Activated naive CD4-positive, alpha-beta T cell treated with anti-CD3 and anti-CD28 coated beads, Interleukin-2, amount 10 ng/mL, durations not matched to agents 7 days and 5 days (primary cell): Measurements from ENCODE around the gene VIPR1.
"Not testable (repeated sequence)": the region's sequence is repeated elsewhere in the genome, so short reads cannot be mapped to it uniquely, and the experiment has no call there.

Experiments
- CTCF ChIA-PET: fragments of 350-600 bp; sonication (Branson Sonifier 250); formaldehyde crosslinking; loops from one replicate; lab custom pipeline; 2021; ENCODE audit warnings: antibody characterized with exemption; lab: Charles Lee
- DNase-seq: peaks from one replicate; pipeline ENCODE4 v3.0.0-alpha.2; 2020
- H3K27ac Mint-ChIP-seq: one replicate; pipeline ENCODE4 v1.8.0; 2021; ENCODE audit warnings: mild to moderate bottlenecking, moderate library complexity, mixed read lengths
- H3K27me3 Mint-ChIP-seq: one replicate; pipeline ENCODE4 v1.8.0; 2021; ENCODE audit warnings: mild to moderate bottlenecking, mixed read lengths
- H3K36me3 Mint-ChIP-seq: one replicate; pipeline ENCODE4 v1.8.0; 2021; ENCODE audit warnings: mixed read lengths
- H3K4me1 Mint-ChIP-seq: one replicate; pipeline ENCODE4 v1.8.0; 2021; ENCODE audit warnings: mixed read lengths
- H3K4me3 Mint-ChIP-seq: one replicate; pipeline ENCODE4 v1.8.0; 2021; ENCODE audit warnings: mild to moderate bottlenecking, moderate library complexity, mixed read lengths
- H3K9me3 Mint-ChIP-seq: one replicate; pipeline ENCODE4 v1.8.0; 2021; ENCODE audit warnings: mixed read lengths

Gene VIPR1

DNA sequence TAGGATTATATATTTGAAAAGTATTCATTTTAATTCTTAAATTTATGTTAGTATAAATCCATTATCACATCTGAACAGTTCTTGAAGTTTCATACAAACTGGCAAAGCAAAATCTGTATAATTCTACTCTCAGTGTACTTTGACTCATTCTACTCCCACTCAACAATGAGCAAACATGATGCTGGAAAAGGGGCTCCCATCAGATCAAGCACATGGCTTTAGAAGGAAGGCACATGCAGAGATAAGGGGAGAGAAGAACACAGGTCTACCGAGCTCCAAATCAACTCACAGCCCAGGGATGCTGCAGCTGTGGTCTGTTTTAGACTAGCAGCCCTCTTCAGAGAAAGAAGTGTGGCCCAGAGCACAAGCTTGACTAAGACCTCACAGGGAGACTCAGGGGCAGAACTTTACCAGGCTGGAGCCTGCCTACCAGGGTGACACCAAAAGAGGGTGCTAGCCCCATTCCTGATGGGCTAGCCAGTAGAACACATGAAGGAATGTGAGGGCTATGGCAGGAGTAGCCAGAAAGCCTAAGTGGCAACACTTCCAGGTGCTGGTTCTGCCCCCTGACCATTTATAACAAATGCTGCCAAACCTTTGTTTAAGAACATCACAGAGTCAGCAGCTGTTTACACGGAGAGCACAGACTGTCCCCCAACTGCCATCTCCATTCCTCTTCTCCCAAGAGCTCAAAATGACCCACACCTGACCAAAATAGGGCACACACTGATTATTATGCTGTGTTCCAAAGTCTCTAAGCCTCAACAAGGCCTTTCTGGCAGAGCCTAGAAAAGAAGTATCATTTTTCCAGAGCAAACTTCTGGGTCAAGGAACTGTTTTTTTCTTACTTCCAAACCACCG, 59.8 kb downstream of the VIPR1 start:
- Mint-ChIP-seq H3K27ac (no peak overlapping the region), H3K27me3 (no peaks in the 10 kb centered on the region), H3K4me3 (no peak overlapping the region), H3K36me3 (peaks cover 40% of the 10 kb centered on the region), H3K4me1 (peaks cover 8% of the 10 kb centered on the region), H3K9me3 (no peaks in the 10 kb centered on the region)
- CTCF ChIA-PET, result interaction anchor here (1.2 to 1.7 kb wide), 2 partner anchors 15 to 52 kb away, joined by 3 to 6 read pairs; no protein-coding TSS in a partner anchor
- DNase-seq, result no peak

DNA sequence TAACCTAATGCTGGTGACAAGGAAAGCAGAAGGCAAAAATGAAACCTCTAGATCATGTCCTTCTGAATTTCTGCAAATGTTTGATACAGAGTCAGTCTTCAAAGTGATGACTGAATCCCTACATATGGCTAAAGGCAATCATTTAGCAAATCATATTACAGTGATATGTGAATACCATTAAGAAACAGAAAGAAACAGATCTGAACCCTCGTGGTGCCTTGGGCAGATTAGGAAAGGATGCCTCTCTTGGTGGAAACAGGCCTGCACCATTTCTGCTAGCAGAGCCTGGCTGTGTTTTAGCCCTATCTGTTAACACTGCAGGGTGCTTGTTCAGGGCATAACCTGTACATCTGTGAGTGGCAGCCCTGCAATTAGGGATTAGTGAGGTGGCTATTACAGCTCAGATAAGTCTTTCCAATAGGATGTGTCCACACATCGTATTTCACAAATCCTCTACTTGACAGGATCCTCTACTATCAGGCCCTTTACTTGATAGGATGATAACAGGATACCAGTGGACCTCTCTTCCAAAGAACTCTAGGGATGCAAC, 67.2 kb downstream of the VIPR1 start:
- no peak overlapping the region for H3K27ac Mint-ChIP-seq
- no peaks in the 10 kb centered on the region for H3K27me3 Mint-ChIP-seq
- peaks cover 7% of the 10 kb centered on the region for H3K4me1 Mint-ChIP-seq
- peaks cover 46% of the 10 kb centered on the region for H3K36me3 Mint-ChIP-seq
- DNase-seq, result no peak
- CTCF ChIA-PET, result no interaction called here
- H3K4me3 Mint-ChIP-seq, result no peak overlapping the region
- H3K9me3 Mint-ChIP-seq, result peaks cover 6% of the 10 kb centered on the region

DNA sequence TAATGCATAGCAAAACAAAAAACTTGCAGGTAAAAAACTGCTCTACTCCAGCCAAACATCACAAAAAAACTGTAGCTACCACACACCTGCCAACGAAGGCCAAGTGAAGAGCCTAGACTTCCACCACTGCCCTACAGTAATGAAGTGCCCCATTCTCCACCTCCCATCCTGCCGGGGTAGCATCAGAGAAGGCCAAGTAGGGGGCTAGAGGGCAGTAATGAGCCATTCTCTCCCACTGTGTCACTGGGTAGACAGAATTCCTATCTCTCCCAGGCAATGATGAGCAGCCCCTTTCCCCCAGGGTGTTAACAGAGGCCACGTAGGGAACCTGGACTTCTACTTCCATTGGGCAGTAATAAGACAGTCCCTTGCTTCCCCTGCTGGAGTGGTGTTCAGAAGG, 69.8 kb downstream of the VIPR1 start:
- no peaks in the 10 kb centered on the region for H3K27me3 Mint-ChIP-seq
- peak; percentile 32 for DNase-seq
- H3K36me3 Mint-ChIP-seq, result peaks cover 55% of the 10 kb centered on the region

DNA sequence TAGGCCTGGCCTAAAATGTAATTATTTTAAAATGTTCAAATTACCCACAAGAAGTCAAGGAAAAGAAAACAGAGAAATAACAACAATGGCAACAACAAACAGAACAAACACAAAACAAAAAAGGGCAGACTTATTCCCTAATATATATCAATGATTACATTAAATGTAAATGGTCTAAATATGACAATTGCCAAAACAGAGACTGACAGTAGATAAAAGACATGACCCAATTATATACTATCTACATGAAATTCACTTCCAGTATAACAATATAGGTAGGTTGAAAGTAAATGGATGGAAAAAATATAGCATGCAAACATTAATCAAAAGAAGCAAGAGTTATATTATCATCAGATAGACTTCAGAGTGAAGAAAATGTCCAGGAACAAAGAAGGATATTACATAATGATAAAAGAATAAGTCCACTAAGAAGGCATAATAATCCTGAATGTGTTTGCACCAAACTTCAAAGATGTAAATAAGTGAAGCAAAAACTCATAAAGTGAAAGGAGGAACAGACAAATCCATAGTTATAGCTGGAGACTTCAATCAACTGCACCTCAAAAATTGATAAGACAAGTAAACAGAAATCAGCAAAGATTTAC, 72.8 kb downstream of the VIPR1 start:
- CTCF ChIA-PET, result interaction anchor here (1.8 to 2.1 kb wide), 2 partner anchors 28 to 170 kb away, joined by 5 to 6 read pairs; no protein-coding TSS in a partner anchor
- no peaks in the 10 kb centered on the region for H3K27me3 Mint-ChIP-seq

More for the DNA sequence above, 69.8 kb downstream of the VIPR1 start:
- H3K4me1 Mint-ChIP-seq, result peaks cover 12% of the 10 kb centered on the region
- no peak overlapping the region for H3K27ac Mint-ChIP-seq
- CTCF ChIA-PET, result interaction anchor here (0.9 to 1.8 kb wide), 4 partner anchors 8 to 173 kb away, joined by 3 to 8 read pairs (median 3); no protein-coding TSS in a partner anchor
- no peak overlapping the region for H3K4me3 Mint-ChIP-seq
- H3K9me3 Mint-ChIP-seq, result peaks cover 13% of the 10 kb centered on the region

DNA sequence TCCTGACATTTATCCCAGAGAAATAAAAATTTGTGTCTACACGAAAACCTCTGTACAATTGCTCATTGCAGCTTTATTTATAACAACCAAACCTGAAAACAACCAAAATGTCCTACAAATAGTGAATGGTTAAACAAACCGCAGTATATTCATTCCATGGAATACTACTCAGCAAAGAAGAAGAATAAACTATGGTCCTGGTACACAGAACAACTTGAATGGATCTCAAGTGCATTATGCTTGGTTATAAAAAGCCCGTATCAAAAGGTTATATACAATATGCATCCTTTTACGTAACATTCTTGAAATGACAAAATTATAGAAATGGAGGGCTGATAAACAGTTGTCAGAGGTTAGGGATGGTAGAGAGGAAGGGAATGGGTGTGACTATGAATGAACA, 75.6 kb downstream of the VIPR1 start:
- Mint-ChIP-seq H3K4me1 (peaks cover 46% of the 10 kb centered on the region), H3K36me3 (peaks cover 51% of the 10 kb centered on the region), H3K4me3 (no peak overlapping the region), H3K9me3 (peaks cover 13% of the 10 kb centered on the region), H3K27me3 (no peaks in the 10 kb centered on the region), H3K27ac (no peak overlapping the region)
- CTCF ChIA-PET, result interaction anchor here (2.0 kb wide), 1 partner anchor 24 kb away, joined by 8 read pairs; the partner anchor contains the start of gene NKTR
- DNase-seq, result no peak

More for the DNA sequence above, 72.8 kb downstream of the VIPR1 start:
- Mint-ChIP-seq H3K9me3 (peaks cover 13% of the 10 kb centered on the region), H3K4me1 (peaks cover 31% of the 10 kb centered on the region), H3K36me3 (peaks cover 62% of the 10 kb centered on the region), H3K27ac (peak overlapping the region; percentile 37), H3K4me3 (no peak overlapping the region)
- no peak for DNase-seq

DNA sequence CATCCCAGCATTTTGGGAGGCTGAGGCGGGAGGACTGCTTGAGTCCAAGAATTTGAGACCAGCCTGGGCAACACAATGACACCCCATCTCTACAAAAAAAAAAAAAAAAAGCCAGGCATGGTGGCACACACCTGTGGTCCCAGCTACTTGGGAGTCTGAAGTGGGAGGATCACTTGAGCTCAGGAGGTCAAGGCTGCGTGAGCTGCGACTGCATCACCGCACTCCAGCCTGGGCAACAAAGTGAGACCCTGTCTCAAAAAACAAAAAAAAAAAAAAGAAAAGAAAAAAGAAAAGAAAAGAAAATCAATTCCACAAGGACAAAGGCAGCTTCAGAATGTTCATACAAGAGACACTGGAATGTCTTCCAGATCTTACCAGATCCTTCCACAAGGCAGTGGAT, 76.9 kb downstream of the VIPR1 start:
- not testable (repeated sequence) for H3K9me3 Mint-ChIP-seq, H3K4me3 Mint-ChIP-seq, H3K27me3 Mint-ChIP-seq, DNase-seq, H3K27ac Mint-ChIP-seq
- Mint-ChIP-seq H3K4me1 (peaks cover 54% of the 10 kb centered on the region), H3K36me3 (peaks cover 42% of the 10 kb centered on the region)
- CTCF ChIA-PET, result interaction anchor here (0.9 to 2.0 kb wide), 2 partner anchors 22 to 29 kb away, joined by 3 to 8 read pairs; partner anchors contain the start of gene NKTR

DNA sequence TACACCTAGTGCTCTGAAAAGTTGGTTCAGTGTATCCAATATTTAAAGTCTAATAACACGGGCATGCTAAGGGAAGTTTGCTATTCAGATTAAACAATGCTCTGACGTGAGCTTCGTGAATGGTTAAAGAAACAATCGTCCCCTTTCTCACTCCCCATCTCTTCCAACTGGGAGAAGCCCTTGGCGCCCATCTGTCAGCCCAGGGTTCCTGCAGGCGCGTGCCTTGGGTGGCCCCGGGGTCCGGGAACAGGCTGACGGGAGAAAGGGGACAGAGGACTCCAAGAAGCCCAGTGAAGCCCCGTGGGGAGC, 78.9 kb downstream of the VIPR1 start:
- H3K9me3 Mint-ChIP-seq, result no peaks in the 10 kb centered on the region
- peaks cover 62% of the 10 kb centered on the region for H3K4me1 Mint-ChIP-seq
- peaks cover 27% of the 10 kb centered on the region for H3K36me3 Mint-ChIP-seq
- H3K27me3 Mint-ChIP-seq, result no peaks in the 10 kb centered on the region
- peak overlapping the region; percentile 78 for H3K27ac Mint-ChIP-seq
- H3K4me3 Mint-ChIP-seq, result peak overlapping the region; percentile 83
- DNase-seq, result no peak
- CTCF ChIA-PET, result interaction anchor here (0.8 to 1.9 kb wide), 4 partner anchors 9 to 32 kb away, joined by 3 to 4 read pairs (median 3); no protein-coding TSS in a partner anchor

DNA sequence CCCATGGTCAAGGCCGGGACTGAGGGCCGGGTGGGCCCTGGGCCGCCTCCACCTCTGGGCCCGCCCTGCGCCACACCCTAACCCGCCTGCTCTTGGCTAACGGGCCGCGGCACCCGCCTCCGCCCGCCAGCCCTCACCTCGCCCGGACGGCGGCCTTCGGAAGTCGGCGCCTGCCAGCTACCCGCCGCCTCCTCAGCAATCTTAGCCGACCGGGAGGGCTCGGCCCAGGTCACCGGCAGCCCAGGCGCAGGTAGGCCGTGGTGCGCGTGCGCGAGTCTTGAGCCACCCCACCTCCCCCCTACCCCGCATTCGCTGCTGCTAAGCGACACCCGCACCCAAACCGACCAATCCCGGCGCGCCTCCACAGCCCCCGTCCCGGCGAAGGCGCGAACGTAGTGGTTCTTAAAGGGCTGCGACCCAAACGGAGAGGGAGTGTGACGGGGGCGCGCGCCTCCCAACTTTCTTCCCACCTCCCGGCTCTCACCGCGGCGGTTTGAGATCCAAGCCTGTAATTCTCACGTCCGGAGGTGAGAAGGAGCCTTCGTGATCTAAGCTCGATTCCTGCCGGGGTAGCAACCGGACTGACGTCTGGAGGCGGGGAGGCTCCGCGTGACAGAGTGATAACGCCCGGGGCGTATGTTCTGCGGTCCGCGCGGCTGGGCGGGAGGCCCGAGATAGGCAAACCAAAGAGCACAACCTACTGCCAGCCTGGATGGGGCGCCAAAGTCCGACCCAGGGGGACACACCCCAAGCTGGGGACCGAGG, 79.4 kb downstream of the VIPR1 start, which contains the start of gene SEC22C:
Gene SEC22C (minus strand): TSS at position 259 of the 765 bp plus-strand sequence. CDS start 12,921 bp downstream, outside the sequence.
- Mint-ChIP-seq H3K4me1 (peaks cover 60% of the 10 kb centered on the region), H3K27me3 (no peaks in the 10 kb centered on the region), H3K9me3 (no peaks in the 10 kb centered on the region), H3K36me3 (peaks cover 24% of the 10 kb centered on the region), H3K4me3 (peak within 1 kb of the TSS; percentile 83), H3K27ac (peak within 1 kb of the TSS; percentile 96)
- CTCF ChIA-PET, result interaction anchor here (0.5 to 2.8 kb wide), 14 partner anchors 9 to 165 kb away, joined by 3 to 22 read pairs (median 4); no protein-coding TSS in a partner anchor
- peak; percentile 97 for DNase-seq

DNA sequence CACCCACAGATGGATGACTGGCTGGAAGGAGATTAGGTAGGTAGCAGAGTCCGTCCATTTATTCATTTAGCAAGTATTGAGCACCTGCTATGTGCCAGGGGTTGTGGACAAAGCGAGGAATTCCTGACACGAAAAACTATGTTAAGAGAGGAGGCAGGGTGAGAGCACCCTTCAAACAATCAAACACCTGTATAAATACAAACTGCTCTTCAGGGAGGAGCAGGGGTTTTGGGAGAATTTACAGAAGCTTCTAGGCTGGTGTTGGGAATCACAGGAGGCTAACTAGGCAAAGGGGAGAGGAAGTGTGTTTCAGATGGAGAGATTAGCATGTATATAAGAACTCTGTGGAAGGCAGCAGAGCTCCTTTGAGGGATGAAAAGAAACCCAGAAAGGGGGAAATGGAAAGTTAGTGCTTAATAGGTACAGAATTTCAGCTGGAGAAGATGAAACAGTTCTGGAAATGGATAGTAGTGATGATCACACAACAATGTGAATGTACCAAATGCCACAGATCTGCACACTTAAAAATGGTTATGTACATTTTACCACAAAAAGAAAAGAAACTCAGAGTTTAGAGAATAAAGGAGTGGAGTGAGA, 80.1 kb downstream of the VIPR1 start:
- Mint-ChIP-seq H3K4me3 (peak overlapping the region; percentile 83), H3K4me1 (peaks cover 56% of the 10 kb centered on the region), H3K27me3 (no peaks in the 10 kb centered on the region), H3K9me3 (no peaks in the 10 kb centered on the region), H3K36me3 (peaks cover 18% of the 10 kb centered on the region), H3K27ac (peak overlapping the region; percentile 96)
- CTCF ChIA-PET, result interaction anchor here (0.5 to 2.8 kb wide), 13 partner anchors 9 to 164 kb away, joined by 3 to 22 read pairs (median 4); no protein-coding TSS in a partner anchor
- DNase-seq, result no peak
